Panc1 (cell line): ENCODE results near the gene IL36B. TPM values are rescaled to one million over a fixed set of nuclear protein-coding genes. Genes with fewer than 3 reads are reported as not detected.

Source experiments
- ATAC-seq: fragments of 200-7000 bp; cut with Tn5 transposase; 2 replicates; pipeline ENCODE4 v1.9.1; 2020; ENCODE audit warnings: mild to moderate bottlenecking, moderate library complexity
- BruUV-seq: library from RNA; stranded (reverse); fragments of 400-500 nt; replicated peaks from 2 replicates; lab custom pipeline; 2021; lab: Mats Ljungman, UMichigan
- CTCF ChIA-PET: fragments of 300-600 bp; sonication (Branson Sonifier 250); formaldehyde crosslinking; loops from one replicate; lab custom pipeline; 2022; ENCODE audit warnings: antibody characterized with exemption; lab: Charles Lee
- POLR2A ChIA-PET: fragments of 300-600 bp; sonication (Branson Sonifier 250); formaldehyde crosslinking; loops from one replicate; lab custom pipeline; 2022; ENCODE audit warnings: antibody characterized with exemption; lab: Charles Lee
- DNase-seq: peaks from one replicate; pipeline ENCODE4 v3.0.0-alpha.2; 2010; ENCODE audit warnings: low read depth, low spot score
- H3K27ac ChIP-seq: 2 replicates; pipeline ENCODE4 v1.5.1; 2011; ENCODE audit warnings: mild to moderate bottlenecking, low read length, inconsistent platforms
- H3K27me3 ChIP-seq: fragments of 200-500 bp; sonication (Bioruptor generic); 2 replicates; pipeline ENCODE4 v1.6.0; 2014; ENCODE audit warnings: low read length, inconsistent platforms; ENCODE audit not compliant: control insufficient read depth, insufficient read depth
- H3K36me3 ChIP-seq: fragments of 200-500 bp; sonication (Bioruptor generic); 2 replicates; pipeline ENCODE4 v1.5.1; 2014; ENCODE audit warnings: inconsistent platforms, mild to moderate bottlenecking, low read length, moderate library complexity; ENCODE audit not compliant: control insufficient read depth, insufficient read depth
- H3K4me1 ChIP-seq: 2 replicates; pipeline ENCODE4 v1.5.1; 2011; ENCODE audit warnings: inconsistent platforms, mild to moderate bottlenecking, low read length, moderate library complexity; ENCODE audit not compliant: control insufficient read depth, insufficient read depth
- H3K4me3 ChIP-seq, 2 experiments: 2 replicates each; pipeline ENCODE4 v1.5.1; 2011 to 2012; ENCODE audit warnings: low read depth in 2 of 2, low read length in 2 of 2, mild to moderate bottlenecking in 2 of 2, inconsistent platforms in 1 of 2, moderate library complexity in 1 of 2
- H3K9me3 ChIP-seq: fragments of 200-500 bp; sonication (Bioruptor generic); 2 replicates; pipeline ENCODE4 v1.5.1; 2014; ENCODE audit warnings: low read depth, mild to moderate bottlenecking, inconsistent platforms, low read length, moderate library complexity; ENCODE audit not compliant: control insufficient read depth, insufficient read depth
- CTCF ChIP-seq: fragments of 450-650 bp; IDR thresholded peaks from 2 replicates; pipeline ENCODE4 v1.5.1; 2017; ENCODE audit warnings: mild to moderate bottlenecking
- POLR2AphosphoS5 ChIP-seq: IDR thresholded peaks from 2 replicates; pipeline ENCODE4 v1.6.1; 2012; ENCODE audit warnings: mild to moderate bottlenecking, low read depth, low read length, moderate library complexity
- SIN3A ChIP-seq: IDR thresholded peaks from 2 replicates; pipeline ENCODE4 v1.6.1; 2012; ENCODE audit warnings: low read depth, mild to moderate bottlenecking, low read length, moderate library complexity, borderline replicate concordance; ENCODE audit not compliant: insufficient read depth
- TCF7L2 ChIP-seq: IDR thresholded peaks from 2 replicates; pipeline ENCODE4 v1.6.1; 2011; ENCODE audit warnings: mild to moderate bottlenecking, low read depth, low read length, inconsistent platforms
- in situ Hi-C: cut with HindIII; loops from 2 replicates; pipeline ENCODE4 v1.10.0; 2016; ENCODE audit warnings: low sequenced_read_pairs, low pct_unique_long_range_greater_than_20kb
- intact Hi-C: fragments of 100-400 bp; cut with micrococcal nuclease; formaldehyde crosslinking; loops from one replicate; pipeline ENCODE4 v1.10.0; 2022; ENCODE audit not compliant: unreplicated experiment
- total RNA-seq: library from RNA; stranded (reverse); gene quantifications from one replicate; pipeline ENCODE4 v1.2.1, GENCODE V29; 2021; ENCODE audit not compliant: unreplicated experiment
- TF ChIP-seq, protein P1 (sequence below), 2 experiments: IDR thresholded peaks; 2 replicates each; pipeline ENCODE4 v1.6.1; 2011 to 2012; ENCODE audit warnings: low read depth in 2 of 2, control low read depth in 1 of 2, low read length in 1 of 2, mild to moderate bottlenecking in 1 of 2, moderate library complexity in 1 of 2; ENCODE audit not compliant: insufficient read depth in 1 of 2

The IL36B gene
- total RNA-seq, 1 experiment from 2014 or later = not detected

DNA sequence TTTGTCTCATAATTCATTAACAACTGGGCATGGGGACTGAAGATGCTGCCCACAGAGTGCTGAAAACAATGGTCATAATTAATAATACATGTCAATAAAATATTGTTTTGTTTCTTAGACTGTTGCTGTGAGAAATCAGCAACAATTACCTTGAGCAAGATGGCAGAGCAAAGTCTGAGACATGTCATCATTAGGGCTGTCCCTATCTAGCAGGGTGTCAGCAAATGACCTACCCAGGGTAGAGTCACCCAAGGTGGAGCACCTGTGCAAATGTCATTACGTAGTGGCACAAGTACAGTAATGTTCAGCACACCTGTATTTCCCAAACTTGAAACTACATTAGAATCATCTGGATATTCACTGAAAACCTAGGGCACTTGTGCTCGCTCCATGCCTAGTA lies 58.0 kb downstream of the IL36B start:
- ATAC-seq = no peak
- CTCF ChIA-PET = no interaction called here

GRCh38 chr2:112993831-112994230 lies 58.8 kb downstream of the IL36B start:
- ChIA-PET CTCF (interaction anchor here (0.5 kb wide), 1 partner anchor 898 kb away, joined by 5 read pairs; no protein-coding TSS in a partner anchor), POLR2A (no interaction called here)
- intact Hi-C loops = no loop called here
- no peaks in the 10 kb centered on the region for H3K9me3 ChIP-seq
- no TSS peak for BruUV-seq
- in situ Hi-C loops = no loop called here
- no peak overlapping the region for H3K27ac ChIP-seq
- no peaks in the 10 kb centered on the region for H3K27me3 ChIP-seq
- ATAC-seq = no peak
- no peaks in the 10 kb centered on the region for H3K36me3 ChIP-seq
- DNase-seq = no peak
- TF ChIP-seq SIN3A (no peak), TCF7L2 (no peak), CTCF (no peak), POLR2AphosphoS5 (no peak)
- TF ChIP-seq, protein P1, sequence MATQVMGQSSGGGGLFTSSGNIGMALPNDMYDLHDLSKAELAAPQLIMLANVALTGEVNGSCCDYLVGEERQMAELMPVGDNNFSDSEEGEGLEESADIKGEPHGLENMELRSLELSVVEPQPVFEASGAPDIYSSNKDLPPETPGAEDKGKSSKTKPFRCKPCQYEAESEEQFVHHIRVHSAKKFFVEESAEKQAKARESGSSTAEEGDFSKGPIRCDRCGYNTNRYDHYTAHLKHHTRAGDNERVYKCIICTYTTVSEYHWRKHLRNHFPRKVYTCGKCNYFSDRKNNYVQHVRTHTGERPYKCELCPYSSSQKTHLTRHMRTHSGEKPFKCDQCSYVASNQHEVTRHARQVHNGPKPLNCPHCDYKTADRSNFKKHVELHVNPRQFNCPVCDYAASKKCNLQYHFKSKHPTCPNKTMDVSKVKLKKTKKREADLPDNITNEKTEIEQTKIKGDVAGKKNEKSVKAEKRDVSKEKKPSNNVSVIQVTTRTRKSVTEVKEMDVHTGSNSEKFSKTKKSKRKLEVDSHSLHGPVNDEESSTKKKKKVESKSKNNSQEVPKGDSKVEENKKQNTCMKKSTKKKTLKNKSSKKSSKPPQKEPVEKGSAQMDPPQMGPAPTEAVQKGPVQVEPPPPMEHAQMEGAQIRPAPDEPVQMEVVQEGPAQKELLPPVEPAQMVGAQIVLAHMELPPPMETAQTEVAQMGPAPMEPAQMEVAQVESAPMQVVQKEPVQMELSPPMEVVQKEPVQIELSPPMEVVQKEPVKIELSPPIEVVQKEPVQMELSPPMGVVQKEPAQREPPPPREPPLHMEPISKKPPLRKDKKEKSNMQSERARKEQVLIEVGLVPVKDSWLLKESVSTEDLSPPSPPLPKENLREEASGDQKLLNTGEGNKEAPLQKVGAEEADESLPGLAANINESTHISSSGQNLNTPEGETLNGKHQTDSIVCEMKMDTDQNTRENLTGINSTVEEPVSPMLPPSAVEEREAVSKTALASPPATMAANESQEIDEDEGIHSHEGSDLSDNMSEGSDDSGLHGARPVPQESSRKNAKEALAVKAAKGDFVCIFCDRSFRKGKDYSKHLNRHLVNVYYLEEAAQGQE (IDR thresholded peaks at IDR 0.05; ENCODE audit: insufficient read depth in 1 of 2, low read depth in 2 of 2, low read length in 1 of 2) = no peak
- no peak overlapping the region for H3K4me3 ChIP-seq
- H3K4me1 ChIP-seq = no peaks in the 10 kb centered on the region

More for the DNA sequence above, 58.0 kb downstream of the IL36B start:
- DNase-seq = no peak
- Histone ChIP-seq H3K4me1 (no peaks in the 10 kb centered on the region), H3K36me3 (no peaks in the 10 kb centered on the region), H3K9me3 (no peaks in the 10 kb centered on the region), H3K27me3 (no peaks in the 10 kb centered on the region), H3K27ac (no peak overlapping the region), H3K4me3 (no peak overlapping the region)
- TF ChIP-seq POLR2AphosphoS5 (no peak), CTCF (no peak), TCF7L2 (no peak), SIN3A (no peak)
- TF ChIP-seq, protein P1 (IDR thresholded peaks at IDR 0.05; ENCODE audit: insufficient read depth in 1 of 2, low read depth in 2 of 2, low read length in 1 of 2) = no peak
- intact Hi-C loops = no loop called here
- no TSS peak for BruUV-seq
- POLR2A ChIA-PET = no interaction called here
- in situ Hi-C loops = no loop called here
